ENCODE measurements around the gene NTRK3.

NTRK3 gene

GRCh38 chr15:87940768-87941167 is 315.8 kb downstream of the NTRK3 start:
- no peak for DNase-seq (ENCODE audit: low spot score)

GRCh38 chr15:87939848-87940457 is 316.6 kb downstream of the NTRK3 start:
- DNase-seq (ENCODE audit: low spot score) = no peak

GRCh38 chr15:87938031-87938430 is 318.5 kb downstream of the NTRK3 start:
- DNase-seq (ENCODE audit: low spot score) = no peak

GRCh38 chr15:87935583-87935982 is 321.0 kb downstream of the NTRK3 start:
- DNase-seq (ENCODE audit: low spot score) = no peak

- DNase-seq (ENCODE audit: low spot score) = no peak
Observed at GRCh38 chr15:87931584-87931983, 325.0 kb downstream of the NTRK3 start.

GRCh38 chr15:87930457-87930856 is 326.1 kb downstream of the NTRK3 start:
- no peak for DNase-seq (ENCODE audit: low spot score)

GRCh38 chr15:87929841-87930240 is 326.7 kb downstream of the NTRK3 start:
- DNase-seq (ENCODE audit: low spot score) = no peak

- DNase-seq (ENCODE audit: low spot score) = no peak
Observed at GRCh38 chr15:87924433-87924832, 332.1 kb downstream of the NTRK3 start.

- no peak for DNase-seq (ENCODE audit: low spot score)
Observed at GRCh38 chr15:87919064-87919463, 337.5 kb downstream of the NTRK3 start.

- no peak for DNase-seq (ENCODE audit: low spot score)
Observed at GRCh38 chr15:87917480-87917879, 339.1 kb downstream of the NTRK3 start.

- no peak for DNase-seq (ENCODE audit: low spot score)
Observed at GRCh38 chr15:87916208-87916607, 340.3 kb downstream of the NTRK3 start.

- DNase-seq (ENCODE audit: low spot score) = no peak
Observed at GRCh38 chr15:87910301-87910700, 346.2 kb downstream of the NTRK3 start.

GRCh38 chr15:87907676-87908446 is 348.7 kb downstream of the NTRK3 start:
- DNase-seq (ENCODE audit: low spot score) = no peak

GRCh38 chr15:87906444-87906843 is 350.1 kb downstream of the NTRK3 start:
- DNase-seq (ENCODE audit: low spot score) = no peak

- no peak for DNase-seq (ENCODE audit: low spot score)
Observed at GRCh38 chr15:87902772-87903426, 353.6 kb downstream of the NTRK3 start.

GRCh38 chr15:87901926-87902690 is 354.4 kb downstream of the NTRK3 start:
- no peak for DNase-seq (ENCODE audit: low spot score)

GRCh38 chr15:87901008-87901407 is 355.5 kb downstream of the NTRK3 start:
- DNase-seq (ENCODE audit: low spot score) = no peak

GRCh38 chr15:87896936-87897335 is 359.6 kb downstream of the NTRK3 start:
- no peak for DNase-seq (ENCODE audit: low spot score)

- DNase-seq (ENCODE audit: low spot score) = no peak
Observed at GRCh38 chr15:87887177-87887576, 369.4 kb downstream of the NTRK3 start.

GRCh38 chr15:87881026-87881425 is 375.5 kb downstream of the NTRK3 start:
- no peak for DNase-seq (ENCODE audit: low spot score)

GRCh38 chr15:87877822-87878542 is 378.6 kb downstream of the NTRK3 start:
- no peak for DNase-seq (ENCODE audit: low spot score)

All from hematopoietic multipotent progenitor cell treated with erythropoietin and hydrocortisone succinate and interleukin-3 and kit ligand, for 15 days (in vitro differentiated cells).